HepG2 (cell line): ENCODE measurements around the gene BRAP. TPM values are rescaled to one million over a fixed set of nuclear protein-coding genes. Genes with fewer than 3 reads are reported as not detected.

ENCODE experiments used
- AHDC1 ChIP-seq: sonication (generic); formaldehyde crosslinking; IDR thresholded peaks from 2 replicates; pipeline ENCODE4 v1.5.1; 2020; ENCODE audit warnings: mild to moderate bottlenecking, missing genetic modification reagents, borderline replicate concordance
- FOXA3 ChIP-seq: IDR thresholded peaks from 2 replicates; pipeline ENCODE4 v1.6.1; 2016; ENCODE audit warnings: missing genetic modification reagents, missing compliant biosample characterization
- IKZF4 ChIP-seq: sonication (generic); formaldehyde crosslinking; IDR thresholded peaks from 2 replicates; pipeline ENCODE4 v1.5.1; 2020; ENCODE audit warnings: borderline replicate concordance, mild to moderate bottlenecking, low read depth, missing genetic modification reagents; ENCODE audit errors: not compliant biosample characterization
- JUND ChIP-seq: sonication (generic); formaldehyde crosslinking; IDR thresholded peaks from 2 replicates; pipeline ENCODE4 v1.8.0; 2022; ENCODE audit warnings: mild to moderate bottlenecking, missing genetic modification reagents
- MXD4 ChIP-seq: IDR thresholded peaks from 2 replicates; pipeline ENCODE4 v1.6.1; 2016; ENCODE audit warnings: mild to moderate bottlenecking, missing biosample characterization, missing genetic modification reagents
- NR2F2 ChIP-seq: IDR thresholded peaks from 2 replicates; pipeline ENCODE4 v1.6.1; 2012; ENCODE audit warnings: low read depth, inconsistent platforms, borderline replicate concordance
- TCF12 ChIP-seq, 2 experiments: fragments of 450-650 bp in 1 of 2; sonication (generic) in 1 of 2; formaldehyde crosslinking in 1 of 2; IDR thresholded peaks; 2 replicates each; pipeline versions ENCODE4 v1.6.1 to v1.8.0; 2017 to 2022; ENCODE audit warnings: antibody characterized with exemption in 1 of 2, mild to moderate bottlenecking in 1 of 2, missing genetic modification reagents in 1 of 2, moderate library complexity in 1 of 2
- TMF1 ChIP-seq: sonication (generic); formaldehyde crosslinking; IDR thresholded peaks from 2 replicates; pipeline ENCODE4 v1.8.1; 2022; ENCODE audit warnings: low read depth, missing genetic modification reagents
- TOE1 ChIP-seq: sonication (generic); formaldehyde crosslinking; IDR thresholded peaks from 2 replicates; pipeline ENCODE4 v1.4.0; 2020; ENCODE audit warnings: mild to moderate bottlenecking, missing genetic modification reagents
- ZNF276 ChIP-seq: sonication (generic); formaldehyde crosslinking; IDR thresholded peaks from 2 replicates; pipeline ENCODE4 v1.4.0; 2020; ENCODE audit warnings: mild to moderate bottlenecking, low read depth, missing genetic modification reagents
- ZNF281 ChIP-seq: sonication (generic); formaldehyde crosslinking; IDR thresholded peaks from 2 replicates; pipeline ENCODE4 v1.4.0; 2020; ENCODE audit warnings: missing genetic modification reagents, borderline replicate concordance
- ZNF724P ChIP-seq: sonication (generic); formaldehyde crosslinking; IDR thresholded peaks from 2 replicates; pipeline ENCODE4 v1.8.0; 2022; ENCODE audit warnings: missing genetic modification reagents, borderline replicate concordance
- polyA plus RNA-seq, 8 experiments: library from polyadenylated mRNA; depleted of rRNA in 3 of 8; stranded (reverse) in 7 of 8; unstranded in 1 of 8; fragments of >200 nt; fragmentation: Illumina TruSeq in 4 of 8; extraction: Trizol in 4 of 8; gene quantifications; 2 replicates each; pipeline versions ENCODE4 v1.2.1 to v1.2.3, GENCODE V29; 2011 to 2016; ENCODE audit warnings: low read depth in 4 of 8, missing spikeins in 1 of 8, mixed read lengths in 1 of 8; ENCODE audit not compliant: insufficient read depth in 1 of 8
- total RNA-seq, 5 experiments: library from RNA; depleted of rRNA; stranded (reverse); fragments of >200 nt; fragmentation: Illumina TruSeq; extraction: Trizol; gene quantifications; 2 replicates each; pipeline ENCODE4 v1.2.3, GENCODE V29; 2016; ENCODE audit warnings: low read depth in 1 of 5
- TF ChIP-seq, protein P1 (sequence below): sonication (generic); formaldehyde crosslinking; IDR thresholded peaks from 2 replicates; pipeline ENCODE4 v1.4.0; 2020; ENCODE audit warnings: missing genetic modification reagents

The BRAP gene
- total and polyA plus RNA-seq, 2 of the 13 experiments (the other 11 are each of a cell fraction or from before 2014, with no cell fraction given), result 8.1 to 15.4 TPM

- TF ChIP-seq, protein P1, sequence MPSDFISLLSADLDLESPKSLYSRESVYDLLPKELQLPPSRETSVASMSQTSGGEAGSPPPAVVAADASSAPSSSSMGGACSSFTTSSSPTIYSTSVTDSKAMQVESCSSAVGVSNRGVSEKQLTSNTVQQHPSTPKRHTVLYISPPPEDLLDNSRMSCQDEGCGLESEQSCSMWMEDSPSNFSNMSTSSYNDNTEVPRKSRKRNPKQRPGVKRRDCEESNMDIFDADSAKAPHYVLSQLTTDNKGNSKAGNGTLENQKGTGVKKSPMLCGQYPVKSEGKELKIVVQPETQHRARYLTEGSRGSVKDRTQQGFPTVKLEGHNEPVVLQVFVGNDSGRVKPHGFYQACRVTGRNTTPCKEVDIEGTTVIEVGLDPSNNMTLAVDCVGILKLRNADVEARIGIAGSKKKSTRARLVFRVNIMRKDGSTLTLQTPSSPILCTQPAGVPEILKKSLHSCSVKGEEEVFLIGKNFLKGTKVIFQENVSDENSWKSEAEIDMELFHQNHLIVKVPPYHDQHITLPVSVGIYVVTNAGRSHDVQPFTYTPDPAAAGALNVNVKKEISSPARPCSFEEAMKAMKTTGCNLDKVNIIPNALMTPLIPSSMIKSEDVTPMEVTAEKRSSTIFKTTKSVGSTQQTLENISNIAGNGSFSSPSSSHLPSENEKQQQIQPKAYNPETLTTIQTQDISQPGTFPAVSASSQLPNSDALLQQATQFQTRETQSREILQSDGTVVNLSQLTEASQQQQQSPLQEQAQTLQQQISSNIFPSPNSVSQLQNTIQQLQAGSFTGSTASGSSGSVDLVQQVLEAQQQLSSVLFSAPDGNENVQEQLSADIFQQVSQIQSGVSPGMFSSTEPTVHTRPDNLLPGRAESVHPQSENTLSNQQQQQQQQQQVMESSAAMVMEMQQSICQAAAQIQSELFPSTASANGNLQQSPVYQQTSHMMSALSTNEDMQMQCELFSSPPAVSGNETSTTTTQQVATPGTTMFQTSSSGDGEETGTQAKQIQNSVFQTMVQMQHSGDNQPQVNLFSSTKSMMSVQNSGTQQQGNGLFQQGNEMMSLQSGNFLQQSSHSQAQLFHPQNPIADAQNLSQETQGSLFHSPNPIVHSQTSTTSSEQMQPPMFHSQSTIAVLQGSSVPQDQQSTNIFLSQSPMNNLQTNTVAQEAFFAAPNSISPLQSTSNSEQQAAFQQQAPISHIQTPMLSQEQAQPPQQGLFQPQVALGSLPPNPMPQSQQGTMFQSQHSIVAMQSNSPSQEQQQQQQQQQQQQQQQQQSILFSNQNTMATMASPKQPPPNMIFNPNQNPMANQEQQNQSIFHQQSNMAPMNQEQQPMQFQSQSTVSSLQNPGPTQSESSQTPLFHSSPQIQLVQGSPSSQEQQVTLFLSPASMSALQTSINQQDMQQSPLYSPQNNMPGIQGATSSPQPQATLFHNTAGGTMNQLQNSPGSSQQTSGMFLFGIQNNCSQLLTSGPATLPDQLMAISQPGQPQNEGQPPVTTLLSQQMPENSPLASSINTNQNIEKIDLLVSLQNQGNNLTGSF, result no peak; the same call in 1 of the 2 replicates
- no peak for TF ChIP-seq ZNF281 (CRISPR knock-in tag)
- TF ChIP-seq MXD4 (CRISPR knock-in tag), result no peak
- TF ChIP-seq IKZF4 (CRISPR knock-in tag), result no peak
- TF ChIP-seq TMF1 (CRISPR knock-in tag), result no peak
- no peak for TF ChIP-seq TOE1 (CRISPR knock-in tag)
- TF ChIP-seq NR2F2, result 0 out of 2 replicates have a peak, but pooled peaks have one; percentile 5
- TF ChIP-seq ZNF276 (CRISPR knock-in tag), result no peak
- TF ChIP-seq TCF12 (IDR thresholded peaks at IDR 0.05), result no peak
- no peak for TF ChIP-seq TCF12 (CRISPR knock-in tag; IDR thresholded peaks at IDR 0.05)
- TF ChIP-seq AHDC1 (CRISPR knock-in tag), result no peak
- TF ChIP-seq ZNF724P, result no peak
- no peak for TF ChIP-seq FOXA3 (CRISPR knock-in tag)
- TF ChIP-seq JUND, result no peak
Observed at GRCh38 chr12:111685322-111685810, 390 bp downstream of the BRAP start (continued).
